SK-N-SH treated with all-trans-retinoic acid at 6 μM for 48 hours (cell line): Measurements from ENCODE around the gene PRICKLE1.

Experiments
- ATAC-seq: fragments of 200-7000 bp; cut with Tn5 transposase; 3 replicates; pipeline ENCODE4 v1.9.1; 2020; ENCODE audit warnings: mild to moderate bottlenecking, moderate library complexity
- ARNTL ChIP-seq: fragments of 450-650 bp; formaldehyde crosslinking; IDR thresholded peaks from 2 replicates; pipeline ENCODE4 v1.5.0; 2020; ENCODE audit warnings: low read depth, mild to moderate bottlenecking, moderate library complexity, borderline replicate concordance
- BACH2 ChIP-seq: fragments of 250-450 bp; sonication (Bioruptor Pico); IDR thresholded peaks from 2 replicates; pipeline ENCODE4 v1.9.0; 2021; ENCODE audit warnings: mild to moderate bottlenecking, borderline replicate concordance
- CREB5 ChIP-seq: fragments of 250-450 bp; sonication (Bioruptor Pico); IDR thresholded peaks from 2 replicates; pipeline ENCODE4 v1.5.1; 2020; ENCODE audit warnings: low read depth, mild to moderate bottlenecking, moderate library complexity
- CSDC2 ChIP-seq: fragments of 250-450 bp; sonication (Bioruptor Pico); IDR thresholded peaks from 2 replicates; pipeline ENCODE4 v1.5.0; 2020; ENCODE audit warnings: mild to moderate bottlenecking, moderate library complexity
- CSRNP3 ChIP-seq: fragments of 250-450 bp; sonication (Bioruptor Pico); IDR thresholded peaks from 2 replicates; pipeline ENCODE4 v1.5.1; 2021; ENCODE audit warnings: mild to moderate bottlenecking, moderate library complexity
- ESRRG ChIP-seq: fragments of 250-450 bp; sonication (Bioruptor Pico); IDR thresholded peaks from 2 replicates; pipeline ENCODE4 v1.6.1; 2021; ENCODE audit warnings: mild to moderate bottlenecking
- GLIS3 ChIP-seq: fragments of 250-450 bp; sonication (Bioruptor Pico); IDR thresholded peaks from 2 replicates; pipeline ENCODE4 v1.5.0; 2020; ENCODE audit warnings: mild to moderate bottlenecking, moderate library complexity
- ISL1 ChIP-seq: fragments of 250-450 bp; sonication (Bioruptor Pico); IDR thresholded peaks from 2 replicates; pipeline ENCODE4 v2.1.2; 2022; ENCODE audit warnings: mild to moderate bottlenecking, moderate library complexity
- OSR1 ChIP-seq: fragments of 250-450 bp; sonication (Bioruptor Pico); IDR thresholded peaks from 2 replicates; pipeline ENCODE4 v1.8.0; 2022; ENCODE audit warnings: moderate library complexity, mild to moderate bottlenecking, inconsistent platforms
- PATZ1 ChIP-seq: fragments of 250-450 bp; sonication (Bioruptor Pico); IDR thresholded peaks from 2 replicates; pipeline ENCODE4 v1.8.0; 2020; ENCODE audit warnings: mild to moderate bottlenecking, moderate library complexity, borderline replicate concordance
- PPARA ChIP-seq: fragments of 250-450 bp; sonication (Bioruptor Pico); IDR thresholded peaks from 2 replicates; pipeline ENCODE4 v1.5.0; 2020; ENCODE audit warnings: mild to moderate bottlenecking, borderline replicate concordance
- RARB ChIP-seq: fragments of 250-450 bp; sonication (Bioruptor Pico); IDR thresholded peaks from 2 replicates; pipeline ENCODE4 v1.8.0; 2021; ENCODE audit warnings: mild to moderate bottlenecking, moderate library complexity
- SNAI2 ChIP-seq: fragments of 250-450 bp; sonication (Bioruptor Pico); IDR thresholded peaks from 2 replicates; pipeline ENCODE4 v1.5.0; 2020; ENCODE audit warnings: mild to moderate bottlenecking, moderate library complexity
- TCF4 ChIP-seq: fragments of 250-450 bp; sonication (Bioruptor Pico); IDR thresholded peaks from 2 replicates; pipeline ENCODE4 v1.8.0; 2021; ENCODE audit warnings: mild to moderate bottlenecking, moderate library complexity, borderline replicate concordance
- TOX ChIP-seq: fragments of 250-450 bp; sonication (Bioruptor Pico); IDR thresholded peaks from 2 replicates; pipeline ENCODE4 v1.8.0; 2021; ENCODE audit warnings: mild to moderate bottlenecking, moderate library complexity, borderline replicate concordance
- TSHZ2 ChIP-seq: fragments of 250-450 bp; sonication (Bioruptor Pico); IDR thresholded peaks from 2 replicates; pipeline ENCODE4 v1.5.0; 2020; ENCODE audit warnings: mild to moderate bottlenecking, moderate library complexity
- ZC3H10 ChIP-seq: fragments of 250-450 bp; sonication (Bioruptor Pico); IDR thresholded peaks from 2 replicates; pipeline ENCODE4 v1.5.1; 2021; ENCODE audit warnings: mild to moderate bottlenecking, moderate library complexity
- ZFP30 ChIP-seq: fragments of 450-650 bp; formaldehyde crosslinking; IDR thresholded peaks from 2 replicates; pipeline ENCODE4 v1.5.0; 2022; ENCODE audit warnings: mild to moderate bottlenecking, moderate library complexity
- ZNF565 ChIP-seq: fragments of 450-650 bp; formaldehyde crosslinking; conservative IDR thresholded peaks from 2 replicates; pipeline ENCODE4 v1.5.0; 2020; ENCODE audit warnings: low read depth, mild to moderate bottlenecking, moderate library complexity
- ZNF70 ChIP-seq: fragments of 450-650 bp; formaldehyde crosslinking; IDR thresholded peaks from 2 replicates; pipeline ENCODE4 v1.5.0; 2020; ENCODE audit warnings: mild to moderate bottlenecking, moderate library complexity
- ZNF8 ChIP-seq: fragments of 450-650 bp; formaldehyde crosslinking; IDR thresholded peaks from 2 replicates; pipeline ENCODE4 v1.5.0; 2020; ENCODE audit warnings: mild to moderate bottlenecking, moderate library complexity

Gene PRICKLE1

GRCh38 chr12:42560977-42561376 lies 28.6 kb downstream of the PRICKLE1 start:
- ATAC-seq = no peak
- TF ChIP-seq ISL1 (CRISPR knock-in tag) (peak; percentile 42; the same call in 1 of the 2 replicates), OSR1 (no peak)

- TF ChIP-seq TOX (CRISPR knock-in tag) (no peak), PATZ1 (CRISPR knock-in tag) (no peak), PPARA (CRISPR knock-in tag) (no peak), TSHZ2 (CRISPR knock-in tag) (no peak), ESRRG (no peak), CSDC2 (CRISPR knock-in tag) (no peak), SNAI2 (CRISPR knock-in tag) (peak; percentile 44; the same call in 1 of the 2 replicates), ISL1 (CRISPR knock-in tag) (0 out of 2 replicates have a peak, but pooled peaks have one; percentile 11), ZNF565 (CRISPR knock-in tag) (no peak), CREB5 (CRISPR knock-in tag) (no peak), GLIS3 (CRISPR knock-in tag) (no peak), ZC3H10 (CRISPR knock-in tag) (no peak), TCF4 (CRISPR knock-in tag) (0 out of 2 replicates have a peak, but pooled peaks have one; percentile 44), RARB (no peak)
- TF ChIP-seq, all 23 proteins: peak for 3
- ATAC-seq = no peak
Observed at GRCh38 chr12:42557586-42558172, 31.9 kb downstream of the PRICKLE1 start.

- no peak for ATAC-seq
- TF ChIP-seq ZC3H10 (CRISPR knock-in tag) = no peak
- TF ChIP-seq ZNF565 (CRISPR knock-in tag) = no peak
- no peak for TF ChIP-seq TCF4 (CRISPR knock-in tag)
- no peak for TF ChIP-seq CSRNP3 (CRISPR knock-in tag)
Observed at GRCh38 chr12:42556917-42557316, 32.6 kb downstream of the PRICKLE1 start.

GRCh38 chr12:42552822-42553221 lies 36.7 kb downstream of the PRICKLE1 start:
- ATAC-seq = no peak
- TF ChIP-seq TSHZ2 (CRISPR knock-in tag) = no peak
- no peak for TF ChIP-seq ZNF70 (CRISPR knock-in tag)
- TF ChIP-seq BACH2 (CRISPR knock-in tag) = no peak
- no peak for TF ChIP-seq TOX (CRISPR knock-in tag)
- TF ChIP-seq ISL1 (CRISPR knock-in tag) = no peak
- no peak for TF ChIP-seq TCF4 (CRISPR knock-in tag)
- TF ChIP-seq ZNF565 (CRISPR knock-in tag) = no peak
- TF ChIP-seq RARB = no peak
- no peak for TF ChIP-seq PPARA (CRISPR knock-in tag)
- no peak for TF ChIP-seq ARNTL
- TF ChIP-seq OSR1 = no peak
- TF ChIP-seq CREB5 (CRISPR knock-in tag) = no peak
- no peak for TF ChIP-seq ZFP30
- TF ChIP-seq ZC3H10 (CRISPR knock-in tag) = no peak
- TF ChIP-seq PATZ1 (CRISPR knock-in tag) = no peak
- no peak for TF ChIP-seq ZNF8 (CRISPR knock-in tag)
